Myocyte (in vitro differentiated cells): ENCODE data around the gene PLEKHM1. TPM values are rescaled to one million over a fixed set of nuclear protein-coding genes. Genes with fewer than 3 reads are reported as not detected.
A peak's percentile ranks its signal among the peaks of the same experiment; 100 is the strongest.

Experiments used
- DNase-seq: peaks from one replicate; pipeline ENCODE4 v3.0.0-alpha.2; 2012; ENCODE audit warnings: low read depth
- total RNA-seq: library from RNA; depleted of rRNA; stranded (reverse); fragments of >200 nt; gene quantifications from 2 replicates; pipeline ENCODE4 v1.2.3, GENCODE V29; 2014

Gene PLEKHM1
- total RNA-seq, 1 donor from 2014 or later, result 16.9 TPM

DNA sequence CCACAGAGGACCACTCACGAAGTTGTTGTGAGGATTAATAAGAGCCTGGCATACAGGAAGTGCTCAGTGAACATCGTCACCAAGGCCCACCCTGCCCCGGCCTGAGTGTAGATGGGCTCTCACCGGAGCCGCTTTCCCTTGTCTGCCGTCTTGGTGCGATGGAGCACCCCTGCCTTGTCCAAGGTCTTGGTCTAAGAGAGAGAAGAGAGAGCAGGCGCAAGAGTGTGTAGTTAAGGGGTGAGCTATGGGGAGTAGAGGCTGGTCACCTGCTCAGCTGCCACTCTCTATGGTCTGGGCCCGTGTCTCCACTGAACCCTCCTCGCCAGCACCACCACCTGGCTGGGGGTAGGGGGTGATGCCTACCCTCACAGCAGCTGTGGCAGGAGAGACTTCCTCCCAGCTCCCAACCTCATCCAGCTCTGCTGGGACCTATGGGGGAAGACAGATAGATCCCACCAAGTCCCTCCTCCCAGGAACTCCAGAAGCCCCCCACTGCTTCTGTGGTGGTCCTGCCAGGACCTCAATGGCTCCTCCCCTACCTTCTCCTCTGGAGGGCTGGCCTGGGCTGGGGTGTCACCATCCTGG is 86.5 kb downstream of the PLEKHM1 start:
- DNase-seq, result no peak

DNA sequence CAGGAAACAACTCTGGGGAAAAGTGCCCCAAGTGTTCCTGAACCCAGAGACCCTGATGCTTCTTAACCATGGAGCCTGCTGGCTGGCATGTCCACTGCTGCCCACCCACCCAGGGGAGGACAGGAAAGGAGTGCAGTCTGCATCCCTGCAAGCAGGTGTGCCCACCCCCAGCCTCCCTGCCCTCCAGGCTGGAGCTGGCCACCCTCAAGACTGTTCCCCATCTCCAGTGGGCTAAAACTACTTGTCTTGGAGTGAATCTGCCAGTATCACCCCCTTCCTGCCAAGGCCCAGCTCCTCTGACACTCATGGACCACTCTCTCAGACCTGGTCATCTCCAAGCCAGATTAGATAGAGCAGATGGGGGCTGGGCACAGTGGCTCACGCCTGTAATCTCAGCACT is 87.6 kb downstream of the PLEKHM1 start:
- no peak for DNase-seq

DNA sequence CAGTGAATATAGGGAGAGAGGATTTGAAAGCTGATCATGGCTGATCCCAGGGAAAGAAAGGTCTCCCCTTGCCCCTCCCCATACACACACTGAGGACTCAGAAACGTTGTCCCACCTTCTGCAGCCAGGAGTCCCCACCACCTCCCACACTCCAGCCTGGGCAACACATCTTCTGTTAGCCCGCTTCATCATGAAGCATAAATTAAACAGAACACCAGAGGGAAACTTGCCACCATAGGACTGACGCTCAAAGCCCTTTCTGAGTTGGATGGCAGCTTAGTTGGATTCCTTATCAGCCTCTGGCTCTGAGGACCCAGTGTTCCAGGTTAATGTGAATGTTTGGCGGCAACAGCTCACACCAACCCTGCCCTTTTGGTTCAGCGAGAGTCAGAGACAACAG is 91.7 kb downstream of the PLEKHM1 start:
- no peak for DNase-seq

DNA sequence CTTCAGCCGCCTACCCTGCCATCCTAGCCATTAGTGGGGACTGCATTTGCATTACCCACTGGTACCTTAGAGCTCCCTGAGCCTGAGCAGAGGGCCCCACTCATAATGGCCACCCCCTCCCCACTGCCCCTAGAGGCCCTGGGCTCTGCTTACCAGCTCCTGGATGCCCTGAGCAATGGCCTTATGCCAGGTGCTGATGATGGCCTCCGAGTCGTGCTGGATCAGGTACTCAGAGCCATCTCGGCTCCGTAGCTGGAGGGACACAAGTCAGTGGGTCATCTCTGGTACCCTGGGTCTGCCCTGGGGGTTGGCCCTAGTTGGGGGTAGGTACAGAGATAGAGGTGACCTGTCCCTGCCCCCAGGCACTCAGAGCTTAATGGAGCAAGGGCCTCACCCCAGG is 92.7 kb downstream of the PLEKHM1 start:
- no peak for DNase-seq

DNA sequence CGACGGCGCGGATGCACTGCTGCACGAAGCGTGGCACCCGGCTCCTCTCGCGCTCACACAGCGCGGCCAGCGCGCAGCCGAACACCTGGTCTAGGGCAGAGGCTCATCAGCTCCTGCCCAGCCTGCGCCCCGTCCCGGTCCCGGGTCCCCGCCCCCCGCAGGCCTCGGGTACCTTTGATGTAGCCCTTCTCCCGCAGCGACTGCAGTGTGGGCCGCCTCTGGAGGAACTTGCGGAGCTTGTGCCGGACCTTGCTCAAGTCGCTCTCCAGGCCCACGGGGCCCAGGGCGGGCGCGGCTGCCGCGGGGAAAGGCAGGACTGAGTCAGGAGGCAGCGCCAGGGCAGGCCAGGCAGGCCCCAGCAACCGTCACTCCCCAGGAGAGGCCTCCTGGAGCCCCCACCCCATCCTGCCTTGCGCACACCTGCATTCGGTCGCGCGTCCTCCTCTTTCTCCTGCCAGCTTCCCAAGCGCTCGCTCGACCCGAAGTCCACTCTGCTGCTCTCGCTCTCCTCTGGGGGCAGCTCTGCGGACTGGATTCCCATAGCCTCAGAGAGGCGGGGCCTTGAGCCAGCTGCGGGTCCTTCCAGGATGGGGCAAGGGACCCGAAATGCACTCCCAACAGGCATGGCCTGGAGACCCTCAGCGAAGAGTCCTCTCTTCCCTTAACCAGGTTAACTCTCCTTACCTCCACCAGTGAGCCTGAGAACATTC is 93.9 kb downstream of the PLEKHM1 start:
- no peak for DNase-seq

DNA sequence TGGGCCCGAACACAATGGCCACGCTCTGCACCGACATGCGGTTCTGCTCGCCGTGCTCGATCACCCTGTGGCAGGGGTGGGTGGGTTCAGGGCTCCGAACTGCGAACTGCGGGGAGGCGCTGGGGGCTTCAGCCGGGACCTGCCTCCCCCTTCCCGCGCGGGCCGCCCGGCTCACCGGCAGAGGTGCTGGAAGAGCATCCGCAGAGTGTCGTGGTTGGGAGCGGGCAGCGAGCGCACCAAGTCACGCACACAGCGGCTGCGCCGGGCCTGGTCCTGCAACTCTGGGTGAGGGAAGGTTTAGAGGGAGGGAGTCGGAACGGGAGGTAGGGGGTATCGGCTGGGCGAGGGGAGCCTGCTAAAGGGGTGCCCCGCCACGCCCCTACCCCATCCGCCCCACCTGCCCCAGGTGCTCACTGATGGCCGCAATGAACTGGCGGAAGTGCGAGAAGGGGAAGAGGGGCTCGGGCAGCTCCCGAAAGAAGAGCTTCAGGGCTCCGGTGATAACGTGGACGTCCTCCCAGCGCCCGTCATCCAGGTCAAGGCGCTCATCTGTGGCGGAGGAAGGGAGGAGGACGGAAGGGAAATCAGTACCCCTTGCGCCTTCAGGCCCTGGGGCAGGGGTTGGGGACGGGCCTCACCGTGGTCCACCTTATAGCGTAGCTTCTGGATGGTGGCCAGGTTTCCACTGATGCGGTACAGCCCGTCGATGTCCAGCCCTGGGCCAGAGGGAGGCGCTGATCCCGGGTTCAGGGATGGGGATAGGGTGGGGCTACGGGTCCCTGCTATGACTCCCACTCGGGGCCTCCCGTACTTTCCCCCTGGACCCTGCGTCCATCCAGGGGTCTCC is 94.7 kb downstream of the PLEKHM1 start:
- no peak for DNase-seq

DNA sequence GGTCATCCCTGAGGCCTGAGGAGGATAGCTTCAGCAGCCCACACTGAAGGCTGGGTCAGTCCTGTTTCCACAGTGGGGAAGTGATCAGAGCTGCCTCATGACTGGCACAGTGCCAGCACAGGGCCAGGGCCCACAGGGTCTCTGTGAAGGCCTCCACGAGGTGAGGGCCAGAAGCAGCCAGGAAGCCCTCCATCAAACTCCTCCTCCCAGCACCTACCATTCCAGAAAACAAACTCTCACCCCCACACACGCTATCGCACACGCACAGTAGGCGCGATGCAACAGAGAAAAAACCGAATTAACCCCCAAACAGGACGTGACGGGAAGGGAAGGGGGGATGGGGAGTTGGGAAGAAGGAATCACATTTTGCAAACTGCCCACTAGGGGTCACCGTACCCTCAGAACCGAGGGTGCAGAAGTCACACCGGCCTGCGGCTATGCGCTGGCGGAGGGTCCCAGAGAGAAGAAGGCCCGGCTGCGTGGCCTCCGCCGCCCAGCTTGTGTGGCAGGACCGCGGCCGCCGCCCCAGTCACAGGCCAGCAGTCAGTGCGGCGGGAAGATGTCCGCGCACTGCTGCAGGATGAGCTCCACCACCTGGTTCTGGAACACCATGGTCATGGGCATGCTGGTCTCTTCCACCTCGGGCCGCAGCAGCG is 95.5 kb downstream of the PLEKHM1 start:
- DNase-seq, result peak; percentile 81

DNA sequence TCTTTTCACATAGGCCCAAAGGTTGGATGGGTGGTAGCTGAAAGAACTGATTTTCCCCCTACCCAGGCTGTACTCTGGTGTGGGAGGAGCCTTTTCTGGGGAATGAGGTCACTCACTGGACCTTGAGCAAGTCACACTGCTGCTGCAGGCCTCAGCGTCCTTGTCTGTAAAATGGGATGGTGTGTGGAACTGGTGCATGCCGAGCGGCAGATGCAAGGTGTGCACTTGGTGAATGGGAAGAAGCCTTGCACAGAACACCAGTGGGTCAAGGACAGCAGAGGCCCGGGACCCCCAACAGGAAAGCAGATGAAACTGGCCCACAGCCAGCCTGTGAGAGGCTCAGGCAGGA is 96.0 kb downstream of the PLEKHM1 start:
- no peak for DNase-seq

DNA sequence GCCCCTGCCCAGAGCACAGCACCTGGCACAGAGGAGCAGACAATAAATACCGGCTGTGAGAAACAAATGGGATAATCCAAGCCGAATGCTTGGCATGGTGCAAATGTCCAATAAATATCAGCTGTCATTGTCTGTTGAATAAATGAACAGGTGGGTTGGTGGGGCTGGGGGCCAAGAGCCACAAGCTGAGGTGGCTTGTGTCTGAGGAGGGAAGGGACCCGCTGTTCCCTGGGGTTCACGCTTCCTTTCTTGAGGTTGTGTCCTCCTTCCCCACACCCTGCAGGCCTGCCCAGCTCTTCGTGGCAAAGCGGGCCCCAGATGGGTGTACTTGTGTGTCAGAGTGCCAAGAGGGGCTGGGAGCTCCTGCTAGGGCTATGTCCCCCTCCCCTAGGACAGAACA is 96.4 kb downstream of the PLEKHM1 start:
- DNase-seq, result peak; percentile 98

DNA sequence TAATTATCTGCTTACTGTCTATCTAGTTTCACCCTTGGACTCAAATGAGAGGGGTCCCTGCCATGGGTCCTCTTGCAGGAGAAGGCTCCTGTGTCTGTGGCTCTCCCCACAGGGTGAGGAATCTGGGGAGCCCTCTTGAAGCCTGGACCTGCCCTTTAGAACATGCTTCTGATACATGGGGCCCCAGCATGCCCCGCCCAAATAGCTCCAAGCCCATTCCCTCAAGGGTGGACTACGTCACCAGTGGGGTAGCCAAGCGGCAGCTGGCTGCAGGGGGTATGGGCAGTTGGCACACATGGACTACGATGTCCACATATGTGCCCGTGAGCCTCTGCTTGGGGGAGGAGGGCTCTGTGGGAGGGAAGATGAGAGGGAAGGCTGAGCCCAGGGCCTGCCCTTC is 97.1 kb downstream of the PLEKHM1 start:
- peak; percentile 97 for DNase-seq

DNA sequence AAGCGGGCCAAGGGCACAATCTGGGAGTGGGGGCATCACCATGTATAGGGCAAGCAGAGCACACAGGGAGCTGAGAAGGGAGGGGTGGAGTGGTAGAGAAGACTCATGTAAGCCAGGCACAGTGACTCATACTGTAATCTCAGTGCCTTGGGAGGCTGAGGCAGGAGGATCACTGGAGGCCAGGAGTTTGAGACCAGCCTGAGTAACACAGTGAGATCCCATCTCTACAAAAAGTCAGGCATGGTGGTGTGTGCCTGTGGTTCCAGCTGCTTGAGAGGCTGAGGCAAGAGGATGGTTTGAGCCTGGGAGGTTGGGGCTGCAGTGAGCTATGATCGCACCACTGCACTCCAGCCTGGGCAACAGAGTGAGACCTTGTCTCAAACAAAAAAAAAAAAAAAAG is 98.6 kb downstream of the PLEKHM1 start:
- DNase-seq, result no peak

DNA sequence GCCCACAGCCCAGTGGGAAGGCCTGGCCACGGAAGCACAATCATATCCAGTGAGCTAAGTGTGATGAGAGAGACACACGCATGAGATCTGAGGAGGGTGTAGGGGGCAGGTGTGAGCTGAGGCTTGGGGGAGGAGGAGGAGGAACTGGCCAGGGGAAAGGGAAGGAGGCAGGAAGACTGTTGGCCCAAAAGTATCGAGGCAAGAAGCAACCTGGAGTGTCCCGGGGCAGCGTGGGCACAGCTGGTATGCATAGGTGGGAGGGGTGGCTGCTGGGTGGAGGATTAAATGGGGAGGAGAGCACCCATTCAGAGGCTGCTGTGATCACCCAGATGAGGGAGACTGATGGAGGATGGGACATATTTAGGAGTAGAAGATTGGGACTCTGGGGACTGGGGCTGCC is 99.2 kb downstream of the PLEKHM1 start:
- DNase-seq, result no peak

DNA sequence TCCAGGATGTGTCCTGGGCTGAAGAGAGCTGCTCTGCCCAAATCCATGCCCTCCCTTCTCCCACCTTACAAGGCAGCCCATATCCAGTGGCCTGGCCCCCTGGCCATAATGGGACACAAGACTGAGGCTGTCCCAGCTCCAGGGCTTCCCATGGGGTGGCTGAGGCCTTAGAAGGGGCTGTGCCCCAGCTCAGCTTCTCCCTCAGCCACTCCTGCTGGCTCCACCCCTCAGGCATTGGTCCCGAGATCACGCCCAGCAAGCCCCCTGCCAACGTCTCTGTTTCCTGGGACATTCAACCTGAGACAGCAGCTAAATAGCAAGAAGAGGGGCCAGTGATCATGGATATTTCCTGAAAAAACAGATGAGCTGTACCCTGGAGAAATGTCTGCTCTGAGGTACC is 101.2 kb downstream of the PLEKHM1 start:
- DNase-seq, result no peak

DNA sequence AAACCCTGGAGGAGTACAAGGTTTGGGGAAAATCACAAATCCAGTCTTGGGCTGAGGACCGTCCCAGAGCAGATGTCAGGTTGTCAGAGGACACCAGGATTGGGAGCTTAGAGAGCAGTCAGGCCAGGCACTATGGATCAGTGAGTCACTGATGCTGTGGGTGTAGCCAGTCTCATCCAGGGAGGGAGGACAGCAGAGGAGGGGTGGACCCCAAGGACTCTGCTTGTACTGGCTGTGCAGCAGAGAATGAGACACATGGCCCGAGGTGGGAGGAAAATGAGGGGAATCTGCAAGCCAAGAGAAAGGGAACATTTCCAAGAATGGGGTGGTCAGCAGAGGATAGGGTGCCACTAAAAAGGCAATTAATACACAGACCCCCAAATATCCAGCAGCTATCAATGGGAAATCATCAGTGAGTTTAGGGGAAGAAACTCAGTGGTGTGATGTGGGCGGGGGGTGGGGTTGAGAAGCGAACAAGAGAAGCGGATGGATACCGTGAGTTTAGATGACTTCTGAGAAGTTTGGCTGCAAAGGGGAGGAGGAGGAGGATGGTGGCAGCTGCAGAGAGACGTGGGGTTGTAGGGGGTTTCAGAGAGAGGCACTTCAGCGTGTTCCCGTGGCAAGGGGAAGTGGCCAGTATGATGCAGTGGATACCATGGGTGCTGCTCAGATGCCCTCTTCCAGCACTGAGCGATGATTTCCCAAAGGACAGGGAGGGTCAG is 101.8 kb downstream of the PLEKHM1 start:
- DNase-seq, result peak; percentile 58

DNA sequence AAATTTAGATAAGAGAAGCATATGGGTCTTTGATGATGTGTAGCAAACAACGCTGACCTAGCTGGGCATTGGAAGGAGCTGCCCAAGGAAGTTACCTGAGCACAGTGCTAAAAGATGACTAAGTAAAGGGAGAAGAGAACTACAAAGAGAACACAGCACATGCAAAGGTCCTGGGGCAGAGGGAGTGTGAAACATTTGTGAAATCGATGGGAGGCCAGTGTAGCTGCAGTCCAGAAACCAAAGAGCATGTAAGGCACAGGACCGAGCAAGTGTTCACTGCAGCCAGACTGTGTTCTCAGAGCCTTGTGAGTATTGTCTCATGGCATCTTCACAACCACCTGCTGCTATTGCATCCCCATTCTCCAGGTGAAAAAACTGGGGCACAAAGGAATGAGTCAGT is 102.8 kb downstream of the PLEKHM1 start:
- DNase-seq, result no peak

DNA sequence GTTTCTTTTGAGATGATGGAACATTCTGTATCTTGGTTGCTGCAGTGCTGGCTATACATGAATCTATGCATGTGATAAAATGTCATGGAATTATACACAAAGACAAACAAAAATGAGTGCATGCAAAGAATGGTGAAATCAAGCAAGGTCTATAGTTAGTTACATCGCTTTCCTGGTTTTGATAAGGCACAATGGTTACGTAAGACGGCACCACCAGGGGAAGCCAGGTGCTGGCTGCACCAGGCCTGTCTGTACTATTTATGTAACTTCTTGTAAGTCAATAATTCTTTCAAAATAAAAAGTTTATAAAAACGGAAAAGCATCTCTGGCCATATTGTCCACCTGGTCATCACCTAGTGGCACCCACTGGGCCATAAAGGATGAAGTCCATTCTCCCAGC is 104.3 kb downstream of the PLEKHM1 start:
- DNase-seq, result no peak

Other genes with a start within 250 kb of the PLEKHM1 start
- not detected in 2 replicates for gene SPATA32, start 228.6 kb downstream of the PLEKHM1 start, total RNA-seq
- 9.2 and 16.4 TPM in 2 replicates for gene MAP3K14, start 173.7 kb downstream of the PLEKHM1 start, total RNA-seq
- gene ARHGAP27, start 57.9 kb downstream of the PLEKHM1 start, total RNA-seq, result 6.6 and 31.2 TPM in 2 replicates